ENCODE results near the gene SCAF1.
"Not testable (repeated sequence)": the region's sequence is repeated elsewhere in the genome, so short reads cannot be mapped to it uniquely, and the experiment has no call there.

The SCAF1 gene

GRCh38 chr19:49613374-49613773, 28.6 kb upstream of the SCAF1 start:
- no peak overlapping the region for H3K4me3 ChIP-seq (ENCODE audit: low read length)
- H3K4me1 ChIP-seq (ENCODE audit: control insufficient read depth, low read depth, low read length), result no peaks in the 10 kb centered on the region
- peaks cover 16% of the 10 kb centered on the region for H3K79me1 ChIP-seq (ENCODE audit: low read length)
- H3K27me3 ChIP-seq (ENCODE audit: insufficient read depth, low read length, poor library complexity), result no peaks in the 10 kb centered on the region
- DNase-seq, result no peak
- H2BK15ac ChIP-seq (replicated peaks; ENCODE audit: low read depth), result no peak overlapping the region
- H2BK120ac ChIP-seq (ENCODE audit: low read depth, low read length), result no peak overlapping the region
- no peak overlapping the region for H2AK5ac ChIP-seq (ENCODE audit: low read length)
- no peak overlapping the region for H3K27ac ChIP-seq (ENCODE audit: low read depth, low read length)
- H4K8ac ChIP-seq (ENCODE audit: low read depth, low read length), result no peak overlapping the region
- H3K4me2 ChIP-seq (ENCODE audit: low read length), result no peak overlapping the region
- no CpG with 5 or more reads among the region's 4 CpGs for WGBS (ENCODE audit: extremely low coverage, insufficient coverage, low lambda C conversion rate)
- no peak overlapping the region for H3K9ac ChIP-seq (ENCODE audit: low read length)
- H3K79me2 ChIP-seq (ENCODE audit: control insufficient read depth, insufficient read depth, low read length), result peaks cover 21% of the 10 kb centered on the region
- H3K18ac ChIP-seq (ENCODE audit: low read length), result no peak overlapping the region
- no peak overlapping the region for H2BK5ac ChIP-seq (ENCODE audit: low read length)
- peaks cover 17% of the 10 kb centered on the region for H3K36me3 ChIP-seq (ENCODE audit: control insufficient read depth, insufficient read depth, low read length)
- no peak overlapping the region for H3K23ac ChIP-seq (ENCODE audit: low read length)
- no peak overlapping the region for H4K5ac ChIP-seq (ENCODE audit: low read length)
- no peak overlapping the region for H3K4ac ChIP-seq (ENCODE audit: low read depth, low read length)
- no peak overlapping the region for H3K56ac ChIP-seq (ENCODE audit: low read length)

DNA sequence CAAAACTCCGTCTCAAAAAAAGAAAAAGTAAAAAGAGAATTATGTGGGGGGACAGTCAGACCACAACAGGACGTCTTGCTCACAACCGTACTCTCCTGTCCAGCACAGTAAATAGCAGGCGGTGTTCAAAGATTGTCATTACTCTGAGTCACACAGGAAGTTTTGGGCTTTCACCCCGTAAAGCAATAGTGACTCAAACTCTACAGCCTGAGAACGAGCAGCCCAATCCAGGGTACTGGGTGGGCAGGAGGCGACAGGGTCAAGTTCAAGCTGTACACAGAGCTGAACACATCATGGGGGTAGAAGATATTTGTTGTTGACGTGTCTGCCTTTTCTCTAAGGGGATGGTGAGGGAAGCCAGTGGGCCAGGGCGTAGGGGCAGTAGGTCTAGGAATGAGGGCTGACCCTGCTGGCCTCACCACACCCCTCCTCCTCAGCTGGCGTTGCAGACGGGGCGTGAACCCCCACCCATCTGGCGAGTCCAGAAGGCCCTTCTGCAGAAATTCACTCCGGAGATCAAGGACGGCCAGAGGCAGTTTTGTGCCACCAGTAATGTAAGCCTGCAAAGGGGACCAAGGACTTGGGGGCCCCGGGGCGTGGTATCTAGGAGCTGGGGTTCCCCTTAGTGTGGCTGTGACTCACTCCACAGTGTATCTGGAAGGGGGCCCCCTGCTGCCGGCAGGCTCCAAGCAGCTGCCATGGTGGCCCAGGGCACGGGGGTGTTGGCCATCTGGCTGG, 27.7 kb upstream of the SCAF1 start:
- no peak overlapping the region for H3K9ac ChIP-seq (ENCODE audit: low read length)
- peaks cover 16% of the 10 kb centered on the region for H3K79me2 ChIP-seq (ENCODE audit: control insufficient read depth, insufficient read depth, low read length)
- H3K23ac ChIP-seq (ENCODE audit: low read length), result no peak overlapping the region
- no peak overlapping the region for H4K5ac ChIP-seq (ENCODE audit: low read length)
- no peak overlapping the region for H3K4me2 ChIP-seq (ENCODE audit: low read length)
- H3K18ac ChIP-seq (ENCODE audit: low read length), result no peak overlapping the region
- H2BK15ac ChIP-seq (replicated peaks; ENCODE audit: low read depth), result no peak overlapping the region
- no peak overlapping the region for H2BK5ac ChIP-seq (ENCODE audit: low read length)
- H3K79me1 ChIP-seq (ENCODE audit: low read length), result peaks cover 16% of the 10 kb centered on the region
- no peak overlapping the region for H2BK120ac ChIP-seq (ENCODE audit: low read depth, low read length)
- no peak overlapping the region for H3K4me3 ChIP-seq (ENCODE audit: low read length)
- no peak overlapping the region for H3K56ac ChIP-seq (ENCODE audit: low read length)
- no peak overlapping the region for H3K4ac ChIP-seq (ENCODE audit: low read depth, low read length)
- no CpG with 5 or more reads among the region's 19 CpGs for whole genome bisulfite sequencing (ENCODE audit: extremely low coverage, insufficient coverage, low lambda C conversion rate)
- DNase-seq, result no peak
- H3K36me3 ChIP-seq (ENCODE audit: control insufficient read depth, insufficient read depth, low read length), result peaks cover 18% of the 10 kb centered on the region
- no peak overlapping the region for H4K8ac ChIP-seq (ENCODE audit: low read depth, low read length)
- H2AK5ac ChIP-seq (ENCODE audit: low read length), result no peak overlapping the region
- H3K27ac ChIP-seq (ENCODE audit: low read depth, low read length), result no peak overlapping the region
- no peaks in the 10 kb centered on the region for H3K27me3 ChIP-seq (ENCODE audit: insufficient read depth, low read length, poor library complexity)
- H3K4me1 ChIP-seq (ENCODE audit: control insufficient read depth, low read depth, low read length), result no peaks in the 10 kb centered on the region

GRCh38 chr19:49615861-49616260, 26.1 kb upstream of the SCAF1 start:
- no peak overlapping the region for H3K18ac ChIP-seq (ENCODE audit: low read length)
- no peak overlapping the region for H2AK5ac ChIP-seq (ENCODE audit: low read length)
- peaks cover 14% of the 10 kb centered on the region for H3K79me1 ChIP-seq (ENCODE audit: low read length)
- no peak overlapping the region for H3K4ac ChIP-seq (ENCODE audit: low read depth, low read length)
- no peak overlapping the region for H3K4me2 ChIP-seq (ENCODE audit: low read length)
- no peak overlapping the region for H2BK5ac ChIP-seq (ENCODE audit: low read length)
- H3K27me3 ChIP-seq (ENCODE audit: insufficient read depth, low read length, poor library complexity), result no peaks in the 10 kb centered on the region
- H3K36me3 ChIP-seq (ENCODE audit: control insufficient read depth, insufficient read depth, low read length), result peaks cover 15% of the 10 kb centered on the region
- H4K5ac ChIP-seq (ENCODE audit: low read length), result no peak overlapping the region
- H3K4me3 ChIP-seq (ENCODE audit: low read length), result no peak overlapping the region
- H3K56ac ChIP-seq (ENCODE audit: low read length), result no peak overlapping the region
- no peak overlapping the region for H2BK120ac ChIP-seq (ENCODE audit: low read depth, low read length)
- no peak overlapping the region for H3K9ac ChIP-seq (ENCODE audit: low read length)
- H3K79me2 ChIP-seq (ENCODE audit: control insufficient read depth, insufficient read depth, low read length), result peaks cover 10% of the 10 kb centered on the region
- H3K23ac ChIP-seq (ENCODE audit: low read length), result no peak overlapping the region
- no peak overlapping the region for H2BK15ac ChIP-seq (replicated peaks; ENCODE audit: low read depth)
- H3K27ac ChIP-seq (ENCODE audit: low read depth, low read length), result no peak overlapping the region
- H4K8ac ChIP-seq (ENCODE audit: low read depth, low read length), result no peak overlapping the region
- no CpG with 5 or more reads among the region's 23 CpGs for WGBS (ENCODE audit: extremely low coverage, insufficient coverage, low lambda C conversion rate)
- H3K4me1 ChIP-seq (ENCODE audit: control insufficient read depth, low read depth, low read length), result no peaks in the 10 kb centered on the region
- DNase-seq, result no peak

DNA sequence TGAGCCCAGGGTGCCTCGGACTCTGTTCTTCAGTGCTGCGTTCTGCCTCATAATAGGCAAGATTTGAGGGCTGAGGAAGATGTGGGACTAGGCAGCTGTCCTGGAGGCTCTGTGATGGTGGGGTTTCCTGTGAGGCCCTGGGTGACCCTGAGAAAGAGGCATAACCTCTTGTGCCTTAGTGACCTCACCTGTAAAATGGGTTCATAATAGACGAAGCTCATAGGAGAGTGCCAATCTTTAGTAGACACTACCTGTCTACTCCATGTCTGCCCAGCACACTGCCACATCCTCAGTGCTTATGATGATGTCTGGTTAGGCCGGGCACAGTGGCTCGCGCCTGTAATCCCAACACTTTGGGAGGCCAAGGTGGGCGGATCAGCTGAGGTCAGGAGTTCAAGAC, 25.5 kb upstream of the SCAF1 start:
- Histone ChIP-seq H3K4ac (ENCODE audit: low read depth, low read length) (no peak overlapping the region), H2BK15ac (replicated peaks; ENCODE audit: low read depth) (no peak overlapping the region), H3K27ac (ENCODE audit: low read depth, low read length) (no peak overlapping the region), H3K4me1 (ENCODE audit: control insufficient read depth, low read depth, low read length) (no peaks in the 10 kb centered on the region), H3K9ac (ENCODE audit: low read length) (no peak overlapping the region), H3K79me2 (ENCODE audit: control insufficient read depth, insufficient read depth, low read length) (peaks cover 10% of the 10 kb centered on the region), H3K27me3 (ENCODE audit: insufficient read depth, low read length, poor library complexity) (no peaks in the 10 kb centered on the region), H2AK5ac (ENCODE audit: low read length) (no peak overlapping the region), H3K23ac (ENCODE audit: low read length) (no peak overlapping the region), H3K18ac (ENCODE audit: low read length) (no peak overlapping the region), H3K36me3 (ENCODE audit: control insufficient read depth, insufficient read depth, low read length) (peaks cover 15% of the 10 kb centered on the region), H3K4me3 (ENCODE audit: low read length) (no peak overlapping the region), H2BK5ac (ENCODE audit: low read length) (no peak overlapping the region), H3K4me2 (ENCODE audit: low read length) (no peak overlapping the region), H2BK120ac (ENCODE audit: low read depth, low read length) (no peak overlapping the region), H3K79me1 (ENCODE audit: low read length) (peaks cover 14% of the 10 kb centered on the region), H4K8ac (ENCODE audit: low read depth, low read length) (no peak overlapping the region), H4K5ac (ENCODE audit: low read length) (no peak overlapping the region), H3K56ac (ENCODE audit: low read length) (no peak overlapping the region)
- WGBS (ENCODE audit: extremely low coverage, insufficient coverage, low lambda C conversion rate), result no CpG with 5 or more reads among the region's 7 CpGs
- no peak for DNase-seq

- H4K5ac ChIP-seq (ENCODE audit: low read length), result no peak overlapping the region
- no peak overlapping the region for H3K56ac ChIP-seq (ENCODE audit: low read length)
- no peak overlapping the region for H2BK120ac ChIP-seq (ENCODE audit: low read depth, low read length)
- H3K23ac ChIP-seq (ENCODE audit: low read length), result no peak overlapping the region
- WGBS (ENCODE audit: extremely low coverage, insufficient coverage, low lambda C conversion rate), result no CpG with 5 or more reads among the region's 7 CpGs
- no peak overlapping the region for H3K27ac ChIP-seq (ENCODE audit: low read depth, low read length)
- H3K4ac ChIP-seq (ENCODE audit: low read depth, low read length), result no peak overlapping the region
- no peak overlapping the region for H3K18ac ChIP-seq (ENCODE audit: low read length)
- no peak overlapping the region for H3K4me2 ChIP-seq (ENCODE audit: low read length)
- H3K4me3 ChIP-seq (ENCODE audit: low read length), result no peak overlapping the region
- H3K27me3 ChIP-seq (ENCODE audit: insufficient read depth, low read length, poor library complexity), result no peaks in the 10 kb centered on the region
- no peak overlapping the region for H2BK15ac ChIP-seq (replicated peaks; ENCODE audit: low read depth)
- H3K36me3 ChIP-seq (ENCODE audit: control insufficient read depth, insufficient read depth, low read length), result peaks cover 15% of the 10 kb centered on the region
- no peaks in the 10 kb centered on the region for H3K4me1 ChIP-seq (ENCODE audit: control insufficient read depth, low read depth, low read length)
- no peak overlapping the region for H3K9ac ChIP-seq (ENCODE audit: low read length)
- peaks cover 10% of the 10 kb centered on the region for H3K79me2 ChIP-seq (ENCODE audit: control insufficient read depth, insufficient read depth, low read length)
- peaks cover 14% of the 10 kb centered on the region for H3K79me1 ChIP-seq (ENCODE audit: low read length)
- no peak overlapping the region for H2BK5ac ChIP-seq (ENCODE audit: low read length)
- no peak overlapping the region for H2AK5ac ChIP-seq (ENCODE audit: low read length)
- no peak for DNase-seq
- H4K8ac ChIP-seq (ENCODE audit: low read depth, low read length), result no peak overlapping the region
Measured at GRCh38 chr19:49616945-49617344, 25.1 kb upstream of the SCAF1 start.

DNA sequence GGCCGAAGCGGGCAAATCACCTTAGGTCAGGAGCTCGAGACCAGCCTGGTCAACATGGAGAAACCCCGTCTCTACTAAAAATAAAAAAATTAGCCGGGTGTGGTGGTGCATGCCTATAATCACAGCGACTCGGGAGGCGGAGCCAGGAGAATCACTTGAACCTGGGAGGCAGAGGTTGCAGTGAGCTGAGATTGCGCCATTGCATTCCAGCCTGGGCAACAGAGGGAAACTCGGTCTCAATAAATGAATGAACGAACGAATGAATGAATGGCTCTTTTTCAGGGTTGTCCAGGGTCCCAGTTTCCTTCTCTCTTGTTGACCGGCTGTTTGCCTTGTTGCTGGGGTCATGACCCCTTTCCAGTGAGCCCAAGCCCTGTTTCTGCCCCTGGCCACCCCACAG, 24.1 kb upstream of the SCAF1 start:
- not testable (repeated sequence) for H2BK5ac ChIP-seq (ENCODE audit: low read length); H3K4me1 ChIP-seq (ENCODE audit: control insufficient read depth, low read depth, low read length); H3K79me2 ChIP-seq (ENCODE audit: control insufficient read depth, insufficient read depth, low read length); H4K8ac ChIP-seq (ENCODE audit: low read depth, low read length); H4K5ac ChIP-seq (ENCODE audit: low read length); H3K4me3 ChIP-seq (ENCODE audit: low read length); H2AK5ac ChIP-seq (ENCODE audit: low read length); H3K27ac ChIP-seq (ENCODE audit: low read depth, low read length); H3K56ac ChIP-seq (ENCODE audit: low read length); H3K23ac ChIP-seq (ENCODE audit: low read length); H2BK120ac ChIP-seq (ENCODE audit: low read depth, low read length); DNase-seq; H3K79me1 ChIP-seq (ENCODE audit: low read length); H3K4me2 ChIP-seq (ENCODE audit: low read length); H3K9ac ChIP-seq (ENCODE audit: low read length); H3K4ac ChIP-seq (ENCODE audit: low read depth, low read length); H3K27me3 ChIP-seq (ENCODE audit: insufficient read depth, low read length, poor library complexity); H3K18ac ChIP-seq (ENCODE audit: low read length); H2BK15ac ChIP-seq (replicated peaks; ENCODE audit: low read depth)
- peaks cover 15% of the 10 kb centered on the region for H3K36me3 ChIP-seq (ENCODE audit: control insufficient read depth, insufficient read depth, low read length)
- no CpG with 5 or more reads among the region's 13 CpGs for WGBS (ENCODE audit: extremely low coverage, insufficient coverage, low lambda C conversion rate)

Data from mesendoderm (in vitro differentiated cells).